Upper lobe of left lung (tissue), 4 donors: ENCODE measurements around the gene KRT35.

Experiments
- POLR2AphosphoS5 ChIP-seq, 2 donors: sonication (generic); formaldehyde crosslinking; IDR thresholded peaks; one replicate each; pipeline ENCODE4 v1.5.1; 2017; ENCODE audit warnings: antibody characterized with exemption in 2 of 2
- TF ChIP-seq, protein P1 (sequence below), 6 experiments: fragments of 450-650 bp in 4 of 6; fragments of 200-600 bp in 2 of 6; sonication (generic) in 2 of 6; IDR thresholded peaks; one replicate each; pipeline ENCODE4 v1.5.1; 2016 to 2019; ENCODE audit warnings: antibody characterized with exemption in 6 of 6

DNA sequence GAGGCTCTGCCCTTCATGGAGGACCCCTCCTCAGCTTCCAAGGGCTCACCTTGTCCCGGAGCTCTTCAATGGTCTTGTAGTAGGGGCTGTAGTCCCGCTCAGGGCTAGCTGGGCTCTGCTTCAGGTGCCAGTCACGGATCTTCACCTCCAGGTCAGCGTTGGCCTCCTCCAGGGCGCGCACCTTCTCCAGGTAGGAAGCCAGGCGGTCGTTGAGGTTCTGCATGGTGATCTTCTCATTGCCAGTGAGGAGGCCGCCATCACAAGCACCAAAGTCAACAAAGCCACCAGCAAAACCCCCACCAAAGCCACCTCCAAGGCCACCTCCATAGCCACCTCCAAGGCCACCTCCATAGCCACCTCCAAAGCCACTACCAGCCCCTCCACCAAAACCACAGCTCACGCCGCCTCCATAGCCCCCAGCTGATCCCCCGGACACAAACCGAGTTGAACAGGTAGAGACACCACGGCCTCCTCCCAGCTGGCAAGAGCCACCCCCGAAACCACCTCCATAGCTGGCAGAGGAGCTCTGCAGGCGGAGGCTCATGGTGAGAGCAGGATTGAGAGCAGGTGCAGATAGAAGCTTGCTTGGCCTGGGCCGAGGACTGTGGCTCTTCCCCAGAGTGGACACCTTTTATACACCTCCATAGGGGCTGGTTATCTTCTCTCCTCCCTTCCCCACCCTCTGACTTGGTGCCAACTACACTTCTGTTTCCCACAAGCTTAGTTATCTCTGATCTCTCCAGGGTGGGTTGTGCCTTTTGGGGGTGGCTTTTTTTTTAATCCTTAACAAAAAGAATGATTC is 24.3 kb upstream of the KRT35 start, which contains the start of gene KRT13:
- TF ChIP-seq, protein P1, sequence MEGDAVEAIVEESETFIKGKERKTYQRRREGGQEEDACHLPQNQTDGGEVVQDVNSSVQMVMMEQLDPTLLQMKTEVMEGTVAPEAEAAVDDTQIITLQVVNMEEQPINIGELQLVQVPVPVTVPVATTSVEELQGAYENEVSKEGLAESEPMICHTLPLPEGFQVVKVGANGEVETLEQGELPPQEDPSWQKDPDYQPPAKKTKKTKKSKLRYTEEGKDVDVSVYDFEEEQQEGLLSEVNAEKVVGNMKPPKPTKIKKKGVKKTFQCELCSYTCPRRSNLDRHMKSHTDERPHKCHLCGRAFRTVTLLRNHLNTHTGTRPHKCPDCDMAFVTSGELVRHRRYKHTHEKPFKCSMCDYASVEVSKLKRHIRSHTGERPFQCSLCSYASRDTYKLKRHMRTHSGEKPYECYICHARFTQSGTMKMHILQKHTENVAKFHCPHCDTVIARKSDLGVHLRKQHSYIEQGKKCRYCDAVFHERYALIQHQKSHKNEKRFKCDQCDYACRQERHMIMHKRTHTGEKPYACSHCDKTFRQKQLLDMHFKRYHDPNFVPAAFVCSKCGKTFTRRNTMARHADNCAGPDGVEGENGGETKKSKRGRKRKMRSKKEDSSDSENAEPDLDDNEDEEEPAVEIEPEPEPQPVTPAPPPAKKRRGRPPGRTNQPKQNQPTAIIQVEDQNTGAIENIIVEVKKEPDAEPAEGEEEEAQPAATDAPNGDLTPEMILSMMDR (IDR thresholded peaks at IDR 0.05): no peak
- TF ChIP-seq POLR2AphosphoS5 (IDR thresholded peaks at IDR 0.05): no peak
